Stimulated activated CD8-positive, alpha-beta memory T cell treated with anti-CD3 and anti-CD28 coated beads, Interleukin-12 subunit alpha, Interleukin-12 subunit beta, amount 100 ng/mL, for 24 hours (primary cell): Measurements from ENCODE around the gene RUNX1.

ENCODE experiments used
- DNase-seq: peaks from one replicate; pipeline ENCODE4 v3.0.0-alpha.2; 2020; ENCODE audit errors: extremely low read depth

The RUNX1 gene

DNA sequence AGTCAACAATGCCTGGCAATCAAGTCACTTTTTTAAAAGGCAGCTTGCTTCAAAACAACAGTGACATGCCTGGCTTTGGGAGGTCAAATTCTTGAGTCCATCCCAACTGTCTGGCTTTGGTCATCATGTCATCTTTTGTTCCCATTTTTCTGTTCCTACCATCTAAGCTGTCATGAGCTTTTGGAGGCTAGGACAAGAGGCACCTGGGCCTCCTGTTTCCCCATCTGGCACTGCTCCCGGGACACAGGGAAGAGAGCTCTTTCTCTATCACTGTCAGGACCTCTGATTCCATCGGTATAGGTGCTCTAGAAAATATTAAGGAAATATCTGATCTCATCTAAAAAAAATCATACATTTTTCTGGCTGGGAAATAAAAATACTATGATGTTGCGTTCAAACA, 224.0 kb downstream of the RUNX1 start:
- no peak for DNase-seq

DNA sequence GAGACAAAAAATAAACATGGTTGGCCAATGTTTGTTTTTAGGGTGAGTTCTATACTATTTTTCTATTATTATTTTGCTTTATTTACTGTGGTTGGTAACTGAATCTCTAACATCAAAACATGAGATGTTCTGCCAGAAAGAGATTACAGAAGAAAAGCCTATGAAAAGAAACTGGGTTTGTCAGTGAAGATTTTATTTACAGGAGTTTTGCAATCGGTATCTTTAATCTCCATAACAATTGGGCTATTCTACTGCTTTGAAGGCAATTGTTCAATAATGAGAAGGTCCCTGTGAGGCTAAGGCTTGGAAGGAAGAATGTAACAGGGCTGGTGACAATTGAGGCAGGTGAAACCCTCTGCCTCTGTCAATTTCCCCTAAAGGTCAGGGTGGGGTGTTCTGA, 224.8 kb downstream of the RUNX1 start:
- DNase-seq: no peak

DNA sequence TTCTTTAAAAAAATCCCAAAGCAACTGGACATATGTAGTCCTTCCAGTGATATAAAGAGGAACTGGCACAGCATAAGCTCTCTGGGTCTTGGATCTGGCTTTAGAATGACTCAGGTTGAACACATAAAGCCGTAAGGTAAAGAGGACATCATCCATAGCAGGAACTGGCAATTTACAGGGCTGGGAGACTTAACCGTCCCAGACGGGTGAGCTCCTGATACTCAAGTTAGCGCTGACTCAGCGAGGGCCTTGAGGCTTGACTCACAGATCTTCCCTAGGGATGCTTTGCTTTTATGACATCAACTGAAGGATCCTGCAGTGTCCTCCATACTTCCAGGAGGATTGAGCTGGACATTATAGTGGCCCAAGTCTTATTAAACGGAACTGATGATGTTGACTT, 226.2 kb downstream of the RUNX1 start:
- DNase-seq: no peak

DNA sequence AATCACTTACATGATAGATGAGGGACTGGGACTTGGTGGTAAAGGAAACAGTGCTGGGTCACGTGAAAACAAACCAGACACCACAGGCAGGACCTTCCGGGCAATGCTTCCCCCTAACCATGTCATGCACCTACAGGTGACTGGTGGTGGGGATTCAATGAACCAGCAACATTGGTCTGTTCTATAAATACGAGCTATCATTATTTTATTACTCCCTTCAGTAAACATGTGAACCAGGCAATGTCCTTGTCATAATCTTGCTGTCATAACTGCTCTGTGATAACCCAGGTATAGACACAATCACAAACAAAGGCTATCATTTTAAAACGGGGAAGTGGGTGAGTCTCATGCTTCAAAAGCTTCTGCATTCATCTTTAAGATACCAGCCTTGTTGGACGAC, 226.9 kb downstream of the RUNX1 start:
- DNase-seq: no peak

DNA sequence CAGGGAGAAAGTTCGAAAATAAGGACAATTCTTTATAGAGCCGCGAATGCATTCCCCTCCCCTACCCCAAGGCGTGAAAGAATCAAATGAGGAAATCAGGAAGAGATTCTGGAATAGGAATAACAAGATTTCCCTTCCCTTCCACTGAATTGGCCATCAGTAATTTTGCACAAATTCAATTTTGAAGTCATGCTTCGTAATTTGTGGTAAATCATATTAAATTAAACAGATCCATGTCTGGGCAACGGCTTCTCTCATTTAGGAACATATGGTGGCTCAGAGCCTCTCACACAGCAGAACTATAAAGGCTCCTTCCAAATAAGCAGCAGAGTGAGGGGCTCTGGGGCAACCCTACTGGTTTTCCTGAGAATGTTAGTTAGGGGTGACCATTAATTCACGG, 227.4 kb downstream of the RUNX1 start:
- no peak for DNase-seq

DNA sequence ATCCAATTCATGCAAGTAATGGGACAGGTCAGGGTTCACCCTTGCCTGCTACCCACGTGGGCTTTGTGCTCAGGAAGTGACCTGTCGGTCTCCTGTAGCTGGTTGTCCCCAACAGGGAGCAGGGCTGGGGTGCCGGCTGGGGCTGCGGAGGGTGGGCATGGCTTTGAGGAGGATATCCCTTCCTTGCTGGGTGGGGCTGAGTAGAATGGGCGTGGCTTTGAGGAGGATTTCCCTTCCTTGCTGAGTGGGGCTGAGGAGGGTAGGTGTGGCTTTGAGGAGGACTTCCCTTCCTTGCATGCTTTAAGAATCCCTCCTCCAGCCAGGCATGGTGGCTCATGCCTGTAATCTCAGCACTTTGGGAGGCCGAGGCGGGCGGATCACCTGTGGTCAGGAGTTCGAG, 229.1 kb downstream of the RUNX1 start:
- no peak for DNase-seq

DNA sequence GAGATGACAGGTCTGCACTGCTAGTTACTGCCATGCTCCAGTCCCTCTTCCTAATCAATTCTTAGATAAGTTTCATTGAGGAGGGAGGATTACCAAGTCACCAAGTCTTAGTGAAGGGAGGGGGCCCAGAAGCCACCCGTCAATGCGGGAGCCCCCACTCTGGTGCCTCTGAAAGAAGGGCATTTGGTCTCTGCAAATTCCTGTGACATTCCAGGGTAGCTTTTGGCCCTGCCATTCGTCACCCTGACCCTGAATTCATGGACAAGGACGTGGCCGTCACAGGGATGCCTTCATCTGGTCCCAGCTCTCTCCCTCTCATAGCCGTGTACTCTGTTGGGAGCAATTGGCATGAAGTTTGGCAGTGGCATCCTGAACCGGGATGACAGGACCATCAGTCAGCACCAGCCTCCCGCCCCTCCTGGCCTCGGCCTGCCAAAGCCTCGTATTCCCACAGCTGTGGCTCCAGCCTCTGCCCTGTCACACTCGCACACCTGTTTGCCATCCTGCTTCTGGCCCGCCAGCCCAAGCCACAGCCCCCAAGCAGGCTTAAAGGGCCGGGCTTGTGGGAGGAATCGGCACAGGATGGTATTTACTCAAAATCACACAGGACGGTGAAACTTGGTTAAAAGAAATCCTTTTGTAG, 229.6 kb downstream of the RUNX1 start:
- no peak for DNase-seq

DNA sequence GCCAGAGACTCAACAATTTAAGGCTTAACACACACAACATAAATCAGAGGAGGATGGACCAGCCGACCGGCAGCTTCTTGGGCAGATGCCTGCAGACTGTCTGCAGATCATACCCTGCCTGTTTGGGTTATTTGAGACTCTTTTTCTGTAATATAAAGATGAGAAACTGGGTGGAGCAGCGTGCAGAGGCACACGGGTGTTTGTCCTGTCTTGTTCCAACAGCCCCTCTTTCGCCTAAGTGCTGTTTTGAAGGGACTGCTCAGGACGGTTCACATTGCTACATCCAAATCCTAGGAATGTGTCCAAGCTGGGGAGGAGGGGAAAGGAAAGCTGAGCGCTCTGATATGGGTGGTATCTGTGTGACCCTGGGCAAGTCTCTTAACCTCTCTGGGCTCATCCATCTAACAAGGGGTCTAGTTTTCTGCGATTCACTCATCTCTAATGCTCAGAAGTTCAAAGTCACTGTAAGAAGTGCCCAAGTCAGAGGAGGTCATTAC, 230.4 kb downstream of the RUNX1 start:
- DNase-seq: no peak

DNA sequence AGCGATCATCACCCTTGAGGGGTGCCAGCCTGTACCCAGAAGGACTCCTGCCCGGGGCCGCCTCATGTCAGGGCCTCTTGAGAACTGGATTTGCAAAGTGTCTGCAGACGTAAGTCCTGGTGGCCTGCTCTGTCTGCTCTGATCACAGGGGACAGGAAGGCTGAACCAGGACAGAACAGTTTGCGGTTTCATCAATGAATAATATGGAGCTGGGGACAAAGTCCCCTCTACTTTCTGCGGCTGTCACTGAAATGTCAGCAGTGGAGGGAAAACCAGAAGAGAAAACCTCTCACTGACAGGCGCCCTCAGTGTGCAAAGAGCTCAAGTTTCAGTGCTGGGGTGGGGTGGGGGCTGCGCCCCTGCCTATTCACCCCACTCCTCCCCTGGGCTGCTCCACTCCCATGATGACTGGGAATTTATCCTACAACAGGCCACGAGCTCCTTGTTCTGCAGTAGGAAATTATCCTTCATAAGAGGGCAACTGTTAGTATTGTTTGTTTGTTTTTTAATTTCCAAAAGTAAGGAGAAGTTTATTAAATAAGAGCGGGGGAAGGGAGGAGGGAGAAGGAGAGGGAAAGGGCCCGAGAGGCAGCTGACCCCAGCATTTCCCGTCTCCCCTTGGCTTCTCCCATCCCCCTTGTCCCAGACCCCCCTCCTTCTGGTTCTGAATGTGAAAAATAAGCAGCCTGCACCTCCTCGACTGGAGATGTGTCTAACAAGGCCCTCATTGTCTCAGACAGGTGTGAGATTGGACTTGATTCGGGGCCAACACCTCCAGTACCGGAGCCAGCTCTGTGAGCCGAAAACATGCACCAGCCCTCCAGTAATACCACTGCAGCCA, 231.1 kb downstream of the RUNX1 start:
- no peak for DNase-seq

DNA sequence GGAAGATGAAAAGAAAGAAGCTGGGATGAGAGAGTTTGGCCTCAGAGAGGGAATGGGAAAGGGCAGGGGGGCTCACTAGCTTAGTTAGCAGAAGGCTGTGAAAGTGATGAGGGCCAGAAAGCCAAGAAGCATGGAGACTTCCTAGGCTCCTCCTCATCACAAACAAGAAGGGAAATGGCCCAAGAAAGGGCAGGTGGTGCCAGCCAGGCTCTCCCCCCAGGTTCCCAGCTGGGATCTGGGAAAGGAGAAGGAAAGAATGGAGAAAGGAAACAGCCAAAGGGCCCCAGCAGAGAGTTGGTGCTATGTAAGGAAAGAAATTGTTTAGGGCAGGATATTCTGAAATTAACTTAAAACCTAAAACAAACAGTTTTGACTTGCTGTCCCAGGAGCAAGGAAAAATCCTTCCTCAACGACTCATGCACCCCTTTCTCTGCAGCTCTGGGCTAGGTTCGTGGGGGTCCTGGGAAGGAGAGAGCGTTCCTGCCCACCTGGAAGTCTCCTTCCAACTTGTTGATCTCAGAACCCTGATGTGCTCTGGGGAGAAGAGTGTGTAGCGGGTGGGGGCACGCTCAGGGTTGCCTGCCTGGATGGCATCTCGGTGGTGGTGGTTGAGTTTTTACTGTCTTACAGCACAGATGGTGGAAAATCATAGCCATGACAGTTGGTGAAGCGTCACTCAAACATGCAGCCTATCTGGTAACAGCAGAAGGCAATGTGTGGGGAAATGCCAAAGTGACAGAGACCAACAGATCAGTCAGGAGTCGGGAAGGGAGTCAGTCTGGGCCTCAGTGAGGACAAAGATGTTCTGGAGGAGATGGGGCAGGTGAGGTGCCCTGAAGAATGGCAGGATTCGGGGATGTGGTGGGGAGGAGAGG, 233.0 kb downstream of the RUNX1 start:
- DNase-seq: no peak

DNA sequence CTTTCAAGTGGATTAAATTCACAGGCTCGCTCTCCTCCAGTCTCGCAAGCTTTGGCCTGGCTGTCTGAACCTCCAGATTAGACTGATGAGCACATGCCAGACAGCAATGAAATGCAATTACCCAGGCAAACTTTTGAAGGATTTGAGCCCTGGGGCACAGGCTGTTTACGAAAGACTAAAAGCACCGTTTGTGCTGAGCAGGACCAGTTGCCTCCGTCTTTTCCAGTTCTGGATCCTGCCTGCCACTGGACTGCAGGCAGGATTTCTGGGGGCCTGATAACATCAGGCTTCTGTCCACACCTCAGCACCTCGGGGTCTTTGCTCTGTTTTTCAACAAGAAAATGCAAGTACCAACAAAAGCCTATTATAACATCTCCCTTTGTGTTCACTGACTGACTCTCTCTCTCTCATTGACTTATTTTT, 234.6 kb downstream of the RUNX1 start:
- DNase-seq: no peak

DNA sequence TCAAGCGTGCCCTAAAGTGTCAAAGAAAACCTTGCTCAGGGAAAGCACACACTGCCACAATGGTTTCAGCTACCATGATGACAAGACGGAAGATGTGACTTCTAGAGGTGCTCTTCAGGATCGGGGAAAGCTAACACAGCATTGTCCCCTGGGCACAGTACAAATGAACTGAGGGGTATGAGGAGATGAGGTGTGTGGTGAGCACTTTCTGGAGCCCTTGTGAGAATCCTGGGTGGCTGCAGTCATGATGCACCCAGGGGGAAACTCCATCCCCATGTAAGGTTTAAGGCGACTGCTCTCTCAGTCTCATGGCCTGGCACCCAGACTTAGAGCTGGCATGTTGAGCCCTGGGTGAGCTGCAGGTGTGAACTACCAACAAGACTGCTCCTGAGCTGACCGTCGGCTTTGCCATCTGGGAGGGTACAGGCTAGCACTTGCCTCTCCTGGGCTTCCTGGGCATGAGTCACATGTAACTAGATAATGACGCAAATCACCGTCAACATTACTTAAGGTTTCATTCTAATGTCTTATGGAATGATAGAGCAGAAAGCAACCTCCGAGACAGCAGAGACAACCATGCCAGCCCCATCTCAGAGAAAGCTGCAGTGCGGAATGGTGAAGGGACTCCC, 235.7 kb downstream of the RUNX1 start:
- no peak for DNase-seq

DNA sequence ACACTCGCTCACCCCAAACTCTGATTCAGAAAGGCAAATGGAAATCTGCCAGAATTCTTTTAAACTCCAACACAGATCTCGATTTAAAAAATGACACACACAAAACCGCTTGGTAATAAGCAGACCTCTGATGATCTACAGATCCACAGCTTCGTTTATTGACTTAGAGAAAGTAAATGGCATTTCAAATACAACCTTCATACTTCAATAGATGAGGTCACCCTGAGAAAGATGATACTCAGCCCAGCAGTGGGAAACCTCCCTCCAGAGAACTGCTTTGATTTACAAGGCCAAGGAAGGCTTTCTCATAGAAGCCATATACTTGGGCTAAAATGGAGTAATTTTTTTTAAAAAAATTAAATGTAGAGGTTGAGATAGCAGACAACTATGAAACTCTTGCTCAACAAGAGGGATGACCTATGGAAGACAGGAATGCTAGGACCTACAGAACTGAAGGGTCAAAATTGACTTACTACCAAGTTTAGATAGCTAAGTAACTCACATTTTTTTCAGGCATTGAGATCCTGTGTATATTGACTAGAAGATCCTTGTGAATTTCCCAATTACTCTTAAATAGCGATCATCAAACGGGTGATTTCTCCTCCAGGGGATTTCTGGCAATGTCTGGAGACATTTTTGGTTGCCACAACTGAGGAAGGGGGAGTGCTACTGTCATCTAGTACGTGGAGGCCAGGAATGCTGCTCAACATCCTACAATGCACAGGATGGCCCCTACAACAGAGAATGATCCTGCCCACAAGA, 236.4 kb downstream of the RUNX1 start:
- DNase-seq: no peak

DNA sequence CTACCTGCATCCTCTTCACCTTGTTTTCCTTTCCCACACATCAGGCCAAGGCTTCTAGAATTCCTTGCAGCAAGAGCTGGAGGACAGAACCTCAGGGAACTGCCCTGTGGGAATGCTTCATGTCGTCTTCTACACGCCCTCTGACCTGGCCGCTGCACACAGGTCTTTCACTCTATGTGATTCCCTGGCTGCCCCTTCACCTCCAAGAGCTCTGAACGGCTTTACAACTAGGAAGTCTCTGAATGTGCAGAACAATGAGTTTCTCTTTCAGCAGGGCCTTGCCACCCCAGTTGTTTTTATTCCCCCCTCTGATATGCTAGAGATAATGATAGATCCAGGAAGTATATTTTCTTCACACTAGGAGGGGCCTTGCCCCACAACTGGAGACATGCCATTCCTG, 237.7 kb downstream of the RUNX1 start:
- no peak for DNase-seq

DNA sequence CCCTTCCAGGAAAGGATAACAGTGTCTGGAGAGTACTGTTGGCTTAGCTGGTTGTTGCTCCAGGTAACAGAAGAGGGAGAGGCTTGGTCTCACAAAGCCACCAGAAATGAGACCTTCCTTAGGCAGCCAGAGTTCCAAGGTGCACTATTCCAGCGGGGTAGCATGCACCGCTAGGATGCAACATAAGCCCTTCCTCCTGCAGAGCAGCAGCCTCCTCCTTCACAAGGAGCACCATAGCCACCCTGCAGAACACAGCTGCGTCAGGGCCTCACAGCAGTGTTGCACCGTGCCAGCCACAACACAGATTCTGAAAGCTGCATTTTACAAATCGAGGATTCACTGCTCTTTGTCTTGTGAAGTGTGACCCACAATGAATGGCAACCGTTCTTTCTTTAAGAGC, 238.3 kb downstream of the RUNX1 start:
- no peak for DNase-seq

DNA sequence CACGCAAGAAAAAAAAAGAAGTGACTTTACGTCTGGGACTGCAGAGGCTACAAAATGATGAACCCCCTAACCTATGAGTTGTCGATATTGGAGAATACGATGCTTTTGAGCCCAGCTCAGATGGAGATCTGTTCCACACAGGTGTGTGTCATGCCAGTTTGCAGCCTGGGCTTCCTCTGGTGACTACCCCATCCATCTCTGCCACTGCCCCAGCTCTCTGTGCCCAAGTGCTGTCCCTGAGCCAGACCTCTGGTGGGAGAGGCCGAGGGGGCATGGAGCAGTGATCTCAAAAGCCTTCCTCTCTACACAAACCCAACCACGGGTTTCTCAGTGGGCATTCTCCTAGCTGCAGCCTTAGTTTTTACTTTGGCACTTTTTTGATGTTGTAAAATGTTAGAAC, 239.3 kb downstream of the RUNX1 start:
- no peak for DNase-seq

DNA sequence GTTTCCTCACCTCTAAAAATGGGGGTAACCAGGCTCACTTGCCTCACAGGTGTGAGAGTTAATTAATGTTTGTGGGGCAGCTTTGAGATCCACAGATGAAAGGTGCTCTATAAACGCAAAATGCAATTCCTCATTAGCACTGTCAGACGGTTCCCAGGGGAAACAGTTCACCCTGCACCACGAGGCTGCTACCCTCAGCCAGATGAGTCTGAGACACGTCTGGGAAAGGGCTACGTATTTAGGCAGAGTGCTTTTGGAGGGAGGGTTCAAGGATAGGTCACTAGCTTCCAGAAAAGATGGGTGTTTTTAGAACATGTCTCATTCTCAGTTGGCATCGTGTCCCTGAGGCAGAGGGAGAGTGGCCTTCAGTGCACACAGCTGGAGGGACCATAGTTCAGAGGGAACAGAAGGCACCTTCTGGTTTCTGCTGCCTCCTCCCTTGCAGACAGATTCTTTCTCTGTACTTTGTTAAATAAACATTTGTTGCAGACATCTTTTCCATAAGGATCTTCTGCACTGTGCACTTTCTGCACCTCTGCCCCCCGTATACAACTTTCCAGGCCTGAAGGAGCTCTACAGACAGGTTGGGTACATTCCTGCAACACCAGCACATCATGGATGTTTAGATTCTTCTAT, 240.4 kb downstream of the RUNX1 start:
- no peak for DNase-seq

DNA sequence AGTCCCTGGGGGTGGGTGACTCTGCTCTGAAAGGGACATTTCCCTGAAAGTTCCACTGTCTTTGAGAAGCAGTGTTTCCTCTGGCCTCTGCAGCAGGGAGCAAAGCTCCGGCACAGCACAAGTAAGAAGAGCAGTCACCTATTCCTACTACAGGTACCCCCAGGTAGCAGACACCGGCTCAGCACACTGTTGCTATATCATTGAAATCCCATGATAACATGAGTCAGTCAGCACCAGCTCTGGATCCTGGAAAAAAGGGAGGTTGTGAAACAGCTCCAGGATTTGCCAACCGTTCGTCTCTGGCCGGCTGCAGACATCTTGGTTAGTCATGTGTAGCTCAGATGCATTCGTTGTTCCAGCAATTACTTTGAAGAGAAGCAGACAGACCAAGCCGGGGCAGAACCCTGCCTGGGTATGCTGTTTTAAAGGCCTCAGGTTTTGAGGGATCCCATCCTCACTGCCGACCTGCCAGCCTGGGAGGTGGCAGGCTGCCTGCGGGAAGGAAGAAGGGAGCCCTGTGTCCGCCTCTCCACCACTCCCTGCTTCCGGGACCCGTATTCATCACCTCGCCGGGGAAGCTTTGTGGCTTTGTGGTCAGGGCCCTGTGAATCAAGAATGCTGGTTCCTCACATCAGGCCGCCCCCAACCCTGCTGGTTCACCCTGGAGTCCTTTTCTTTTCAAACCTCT, 241.1 kb downstream of the RUNX1 start:
- peak; percentile 40 for DNase-seq

DNA sequence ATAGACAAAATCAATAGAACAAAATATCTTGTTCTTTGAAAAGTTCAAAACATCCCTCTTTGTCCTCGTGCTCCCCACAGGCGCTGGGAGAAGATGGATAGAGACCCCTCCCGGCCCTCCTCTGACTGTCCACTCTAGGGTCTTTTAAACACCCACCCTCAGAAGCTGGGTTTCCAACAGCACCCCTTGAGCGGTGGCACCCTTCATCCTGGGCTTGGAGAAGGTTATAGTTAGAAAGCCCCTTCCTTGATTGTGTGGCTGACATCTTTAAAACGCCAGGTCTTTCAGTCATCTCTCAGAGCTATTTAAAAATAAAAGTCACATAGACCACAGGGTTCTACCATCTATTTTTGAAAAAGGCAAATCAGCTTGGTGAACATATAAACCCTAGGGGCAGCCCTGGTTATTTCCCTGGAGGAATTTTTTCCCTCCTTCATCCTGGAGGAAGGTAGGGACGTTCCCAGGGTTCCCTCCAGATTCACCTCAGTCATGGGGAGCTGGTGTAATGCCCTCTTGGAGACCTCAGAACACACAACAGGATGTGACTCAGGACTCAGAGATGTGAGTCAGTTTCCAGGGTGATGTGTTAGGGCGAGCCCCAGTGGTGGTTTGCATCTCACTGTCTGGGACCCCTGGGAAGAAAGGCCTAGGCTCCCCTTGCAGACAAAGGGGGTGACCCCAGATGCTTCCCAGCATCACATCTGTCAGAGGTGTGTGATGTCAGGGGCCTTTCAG, 241.8 kb downstream of the RUNX1 start:
- peak; percentile 42 for DNase-seq
